Loucy (cell line): ENCODE measurements around the gene CHCHD5.

Experiments used
- H2AFZ ChIP-seq: fragments of 200-600 bp; sonication (generic); 2 replicates; pipeline ENCODE4 v1.6.0; 2016; ENCODE audit warnings: antibody characterized with exemption, mild to moderate bottlenecking, low read length, moderate library complexity
- H3F3A ChIP-seq: fragments of 200-600 bp; 2 replicates; pipeline ENCODE4 v1.6.0; 2016; ENCODE audit warnings: antibody characterized with exemption, low read depth, mild to moderate bottlenecking
- H3K27me3 ChIP-seq: fragments of 200-600 bp; sonication (generic); 2 replicates; pipeline ENCODE4 v1.6.1; 2014; ENCODE audit warnings: low read length, mild to moderate bottlenecking; ENCODE audit not compliant: insufficient read depth, poor library complexity, severe bottlenecking
- H3K36me3 ChIP-seq: fragments of 200-600 bp; sonication (generic); 2 replicates; pipeline ENCODE4 v1.6.1; 2016; ENCODE audit warnings: low read length; ENCODE audit not compliant: insufficient read depth
- H3K4me1 ChIP-seq: fragments of 200-600 bp; sonication (generic); 2 replicates; pipeline ENCODE4 v1.5.1; 2014; ENCODE audit warnings: low read length, mild to moderate bottlenecking; ENCODE audit not compliant: insufficient read depth, poor library complexity, severe bottlenecking
- H3K4me2 ChIP-seq: fragments of 200-600 bp; sonication (generic); 2 replicates; pipeline ENCODE4 v1.6.0; 2014; ENCODE audit warnings: antibody characterized with exemption, low read length, low read depth, mild to moderate bottlenecking; ENCODE audit not compliant: poor library complexity, severe bottlenecking
- H3K4me3 ChIP-seq: fragments of 200-600 bp; sonication (generic); 2 replicates; pipeline ENCODE4 v1.5.1; 2014; ENCODE audit warnings: low read length, mild to moderate bottlenecking, mixed read lengths; ENCODE audit not compliant: poor library complexity, severe bottlenecking
- H3K79me2 ChIP-seq: fragments of 200-600 bp; sonication (generic); 2 replicates; pipeline ENCODE4 v1.6.1; 2014; ENCODE audit warnings: low read length; ENCODE audit not compliant: insufficient read depth
- H3K9ac ChIP-seq: fragments of 200-600 bp; sonication (generic); 2 replicates; pipeline ENCODE4 v1.6.0; 2014; ENCODE audit warnings: mild to moderate bottlenecking, low read depth, low read length, moderate library complexity; ENCODE audit not compliant: poor library complexity, severe bottlenecking
- H3K9me2 ChIP-seq: fragments of 200-600 bp; sonication (generic); replicated peaks from 2 replicates; pipeline ENCODE4 v1.6.1; 2016; ENCODE audit warnings: low read depth, low read length, mixed read lengths
- H3K9me3 ChIP-seq: fragments of 200-600 bp; sonication (generic); 2 replicates; pipeline ENCODE4 v1.6.1; 2014; ENCODE audit warnings: mild to moderate bottlenecking, antibody characterized with exemption, low read length, low read depth; ENCODE audit not compliant: insufficient read depth
- H4K20me1 ChIP-seq: fragments of 200-600 bp; sonication (generic); 2 replicates; pipeline ENCODE4 v1.6.0; 2014; ENCODE audit warnings: antibody characterized with exemption, low read length, mild to moderate bottlenecking; ENCODE audit not compliant: insufficient read depth, poor library complexity, severe bottlenecking
- EZH2phosphoT487 ChIP-seq: fragments of 200-600 bp; IDR thresholded peaks from 2 replicates; pipeline ENCODE4 v1.6.1; 2018; ENCODE audit warnings: antibody characterized with exemption, mild to moderate bottlenecking, moderate library complexity, borderline replicate concordance
- TF ChIP-seq, protein P1 (sequence below): fragments of 200-600 bp; sonication (generic); conservative IDR thresholded peaks from 2 replicates; pipeline ENCODE4 v1.5.1; 2014; ENCODE audit warnings: mild to moderate bottlenecking, antibody characterized with exemption, low read length

Gene CHCHD5

DNA sequence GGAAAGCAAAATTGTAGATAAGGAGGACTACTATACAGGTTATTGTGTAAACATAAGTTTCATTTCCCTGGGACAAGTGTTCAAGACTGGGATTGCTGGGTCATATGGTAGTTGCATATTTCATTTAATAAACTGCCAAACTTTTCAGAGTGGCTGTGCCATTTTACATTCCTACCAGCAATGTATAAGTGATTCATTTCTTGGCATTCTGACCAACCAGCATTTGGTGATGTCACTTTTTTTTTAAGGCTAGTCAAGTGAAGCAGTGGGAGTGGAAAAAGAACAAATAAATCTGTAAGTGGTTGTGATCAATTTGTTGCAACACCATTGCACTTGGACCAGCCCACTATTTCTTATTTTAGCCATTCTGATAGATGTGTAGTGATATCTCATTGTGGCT is 5.2 kb upstream of the CHCHD5 start:
- no peaks in the 10 kb centered on the region for H3K79me2 ChIP-seq
- H3K9me2 ChIP-seq, result no peaks in the 10 kb centered on the region
- no peaks in the 10 kb centered on the region for H4K20me1 ChIP-seq
- no peak overlapping the region for H3K4me2 ChIP-seq
- no peak overlapping the region for H3K4me3 ChIP-seq
- peaks cover 25% of the 10 kb centered on the region; the same call in 1 of the 2 replicates for H3K36me3 ChIP-seq
- H2AFZ ChIP-seq, result no peak overlapping the region
- no peak for TF ChIP-seq EZH2phosphoT487
- TF ChIP-seq, protein P1, sequence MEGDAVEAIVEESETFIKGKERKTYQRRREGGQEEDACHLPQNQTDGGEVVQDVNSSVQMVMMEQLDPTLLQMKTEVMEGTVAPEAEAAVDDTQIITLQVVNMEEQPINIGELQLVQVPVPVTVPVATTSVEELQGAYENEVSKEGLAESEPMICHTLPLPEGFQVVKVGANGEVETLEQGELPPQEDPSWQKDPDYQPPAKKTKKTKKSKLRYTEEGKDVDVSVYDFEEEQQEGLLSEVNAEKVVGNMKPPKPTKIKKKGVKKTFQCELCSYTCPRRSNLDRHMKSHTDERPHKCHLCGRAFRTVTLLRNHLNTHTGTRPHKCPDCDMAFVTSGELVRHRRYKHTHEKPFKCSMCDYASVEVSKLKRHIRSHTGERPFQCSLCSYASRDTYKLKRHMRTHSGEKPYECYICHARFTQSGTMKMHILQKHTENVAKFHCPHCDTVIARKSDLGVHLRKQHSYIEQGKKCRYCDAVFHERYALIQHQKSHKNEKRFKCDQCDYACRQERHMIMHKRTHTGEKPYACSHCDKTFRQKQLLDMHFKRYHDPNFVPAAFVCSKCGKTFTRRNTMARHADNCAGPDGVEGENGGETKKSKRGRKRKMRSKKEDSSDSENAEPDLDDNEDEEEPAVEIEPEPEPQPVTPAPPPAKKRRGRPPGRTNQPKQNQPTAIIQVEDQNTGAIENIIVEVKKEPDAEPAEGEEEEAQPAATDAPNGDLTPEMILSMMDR, result no peak
- H3K27me3 ChIP-seq, result no peaks in the 10 kb centered on the region
- no peak overlapping the region for H3K9ac ChIP-seq
- H3F3A ChIP-seq, result no peaks in the 10 kb centered on the region
- no peaks in the 10 kb centered on the region for H3K4me1 ChIP-seq
- H3K9me3 ChIP-seq, result no peaks in the 10 kb centered on the region

DNA sequence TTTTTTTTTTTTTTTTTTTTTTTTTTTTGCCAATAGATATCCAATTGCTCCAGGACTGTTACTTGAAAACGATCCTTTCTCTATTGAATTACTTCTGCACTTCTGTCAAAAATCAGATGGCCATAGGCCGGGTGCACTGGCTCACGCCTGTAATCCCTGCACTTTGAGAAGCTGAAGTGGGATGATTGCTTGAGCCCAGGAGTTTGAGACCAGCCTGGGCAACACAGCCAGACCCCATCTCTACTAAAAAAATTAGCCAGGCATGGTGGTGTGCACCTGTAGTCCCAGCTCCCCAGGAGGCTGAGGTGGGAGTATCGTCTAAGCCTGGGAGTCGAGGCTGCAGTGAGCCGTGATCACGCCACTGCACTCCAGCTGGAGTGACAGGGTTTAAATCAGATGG is 4.3 kb upstream of the CHCHD5 start:
- Histone ChIP-seq H4K20me1 (no peaks in the 10 kb centered on the region), H3K9me2 (no peaks in the 10 kb centered on the region), H3K4me2 (no peak overlapping the region), H3K9me3 (no peaks in the 10 kb centered on the region), H3K9ac (no peak overlapping the region), H3K4me1 (no peaks in the 10 kb centered on the region), H3K4me3 (no peak overlapping the region), H3K79me2 (no peaks in the 10 kb centered on the region), H3K27me3 (no peaks in the 10 kb centered on the region), H3K36me3 (peaks cover 17% of the 10 kb centered on the region; the same call in 1 of the 2 replicates), H3F3A (no peaks in the 10 kb centered on the region), H2AFZ (no peak overlapping the region)
- TF ChIP-seq, protein P1, result no peak
- no peak for TF ChIP-seq EZH2phosphoT487

DNA sequence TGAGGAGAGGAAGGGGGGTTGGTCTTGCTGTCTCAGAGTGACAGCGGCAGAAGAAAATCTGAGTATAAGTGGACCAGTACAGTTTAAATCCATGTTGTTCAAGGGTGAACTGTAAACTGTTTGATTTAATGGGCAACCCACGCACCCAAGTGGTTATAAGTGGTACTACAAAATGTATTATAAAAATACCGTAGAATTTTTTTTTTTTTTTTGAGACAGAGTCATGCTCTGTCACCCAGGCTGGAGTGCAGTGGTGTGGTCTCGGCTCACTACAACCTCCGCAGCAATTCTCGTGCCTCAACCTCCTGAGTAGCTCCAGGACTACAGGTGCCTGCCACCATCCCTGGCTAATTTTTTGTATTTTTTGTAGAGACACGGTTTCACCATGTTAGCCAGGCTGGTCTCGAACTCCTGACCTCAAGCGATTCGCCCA is 2.1 kb upstream of the CHCHD5 start:
- Histone ChIP-seq H3K4me2 (no peak overlapping the region), H2AFZ (no peak overlapping the region), H3K9ac (no peak overlapping the region), H3K4me3 (no peak overlapping the region), H3K27me3 (no peaks in the 10 kb centered on the region), H3K79me2 (no peaks in the 10 kb centered on the region), H4K20me1 (no peaks in the 10 kb centered on the region), H3K9me3 (no peaks in the 10 kb centered on the region), H3K36me3 (no peaks in the 10 kb centered on the region), H3F3A (no peaks in the 10 kb centered on the region), H3K4me1 (no peaks in the 10 kb centered on the region), H3K9me2 (no peaks in the 10 kb centered on the region)
- TF ChIP-seq, protein P1, result peak; percentile 60
- TF ChIP-seq EZH2phosphoT487, result no peak
